NCI-H2227 (cell line): ENCODE results near the gene NPNT.

Experiments used
- DNase-seq: peaks from one replicate; lab custom pipeline; 2025; ENCODE audit not compliant: unreplicated experiment; lab: John Stamatoyannopoulos, UW

NPNT gene

DNA sequence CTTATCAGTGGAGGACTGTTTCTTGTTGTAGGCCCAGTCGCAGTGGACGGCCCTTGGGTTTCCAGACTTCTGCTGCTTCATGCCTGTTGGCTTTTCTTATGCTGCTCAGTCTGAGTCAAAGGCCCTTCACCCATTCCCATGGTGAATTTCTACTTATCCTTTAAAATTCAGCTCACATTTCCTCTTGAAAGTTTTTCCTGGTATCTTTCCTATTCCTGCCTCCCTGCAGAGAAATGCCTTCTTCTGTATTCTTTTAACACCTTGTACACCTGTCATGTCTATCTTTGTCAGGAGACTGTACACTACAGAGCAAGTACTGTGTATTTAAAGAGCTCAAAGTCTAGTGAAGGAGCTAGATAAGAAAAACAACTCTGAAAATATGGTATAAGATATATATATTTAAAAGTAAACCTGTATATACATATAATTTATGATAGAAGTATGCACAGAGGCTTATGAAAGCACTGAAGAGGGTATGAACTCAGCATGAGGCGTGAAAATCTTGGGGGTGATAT lies 22.0 kb downstream of the NPNT start:
- DNase-seq: no peak

GRCh38 chr4:105921301-105921700 lies 26.0 kb downstream of the NPNT start:
- no peak for DNase-seq

GRCh38 chr4:105923497-105924238 lies 28.4 kb downstream of the NPNT start:
- no peak for DNase-seq

DNA sequence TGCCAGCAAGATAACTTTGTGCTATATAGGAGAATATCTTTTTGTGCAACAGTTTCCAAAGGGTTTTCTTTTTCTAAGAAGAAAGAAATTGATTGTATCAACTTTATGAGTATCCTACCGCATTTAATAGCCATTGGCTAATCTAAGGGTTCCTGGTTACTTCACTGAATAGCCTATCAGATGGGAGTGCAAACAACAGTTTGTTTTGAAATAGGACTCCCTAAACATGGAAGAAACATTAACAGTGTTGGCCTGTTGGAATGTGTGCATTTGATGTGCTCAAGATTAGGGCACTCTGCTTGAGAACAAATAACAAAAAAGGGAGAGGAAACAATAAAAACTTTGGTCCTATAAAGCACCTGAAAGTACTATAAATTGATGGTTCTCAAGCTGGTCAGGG lies 29.1 kb downstream of the NPNT start:
- DNase-seq: no peak

GRCh38 chr4:105930698-105931097 lies 35.4 kb downstream of the NPNT start:
- DNase-seq: no peak

- no peak for DNase-seq
Measured at GRCh38 chr4:105933083-105933482, 37.8 kb downstream of the NPNT start.

GRCh38 chr4:105934386-105934785 lies 39.1 kb downstream of the NPNT start:
- no peak for DNase-seq

- no peak for DNase-seq
Measured at GRCh38 chr4:105936901-105937300, 41.6 kb downstream of the NPNT start.

- no peak for DNase-seq
Measured at GRCh38 chr4:105937759-105938158, 42.5 kb downstream of the NPNT start.

GRCh38 chr4:105943234-105943633 lies 48.0 kb downstream of the NPNT start:
- DNase-seq: no peak

GRCh38 chr4:105944540-105944939 lies 49.3 kb downstream of the NPNT start:
- DNase-seq: no peak

DNA sequence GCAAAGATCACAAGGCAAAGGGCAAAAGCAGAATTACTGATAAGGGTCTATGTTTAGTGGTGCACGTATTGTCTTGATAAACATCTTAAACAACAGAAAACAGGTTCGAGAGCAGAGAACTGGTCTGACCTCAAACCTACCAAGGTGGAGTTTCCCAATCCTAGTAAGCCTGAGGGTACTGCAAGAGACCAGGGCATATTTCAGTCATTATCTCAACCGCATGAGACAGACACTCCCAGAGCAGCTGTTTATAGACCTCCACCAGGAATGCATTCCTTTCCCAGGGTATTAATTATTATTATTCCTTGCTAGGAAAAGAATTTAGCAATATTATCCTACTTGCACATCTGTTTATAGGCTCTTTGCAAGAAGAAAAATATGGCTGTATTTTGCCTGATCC lies 51.5 kb downstream of the NPNT start:
- DNase-seq: no peak

DNA sequence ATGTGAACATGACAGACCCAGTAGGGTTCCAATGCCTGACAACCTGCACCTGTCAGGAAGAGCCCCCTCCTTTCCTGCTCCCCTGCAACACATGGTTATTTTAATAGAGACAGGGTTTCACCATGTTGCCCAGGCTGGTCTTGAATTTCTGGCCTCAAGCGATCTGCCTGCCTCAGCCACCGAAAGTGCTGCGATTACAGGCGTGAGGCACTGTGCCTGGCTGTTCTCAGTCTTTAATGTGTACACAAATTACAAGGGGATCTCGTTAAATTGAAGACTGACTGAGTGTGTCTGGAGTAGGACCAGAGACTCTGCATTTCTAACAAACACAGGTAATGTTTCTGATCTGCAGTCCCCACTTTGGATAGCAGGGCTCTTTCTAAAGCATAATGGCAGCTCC lies 55.4 kb downstream of the NPNT start:
- no peak for DNase-seq

DNA sequence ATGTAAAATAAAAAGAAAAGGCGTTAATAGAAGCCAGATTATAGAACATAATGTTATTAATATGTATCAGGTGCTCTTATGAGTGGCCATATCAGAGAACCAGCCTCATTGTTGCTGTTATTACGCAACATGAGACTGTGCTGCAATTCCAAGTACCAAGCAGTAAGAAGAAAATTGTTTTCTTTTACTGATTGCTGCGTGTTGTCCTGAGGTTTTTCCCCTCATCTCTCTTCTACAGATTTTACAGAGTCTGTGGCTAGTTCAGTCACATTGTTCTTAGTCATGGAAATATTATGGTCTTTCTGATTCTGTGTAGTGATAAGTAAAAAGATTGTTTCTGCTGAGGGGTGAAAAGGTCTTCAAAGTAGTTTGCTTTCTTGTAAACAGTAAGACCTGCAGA lies 55.9 kb downstream of the NPNT start:
- DNase-seq: no peak

DNA sequence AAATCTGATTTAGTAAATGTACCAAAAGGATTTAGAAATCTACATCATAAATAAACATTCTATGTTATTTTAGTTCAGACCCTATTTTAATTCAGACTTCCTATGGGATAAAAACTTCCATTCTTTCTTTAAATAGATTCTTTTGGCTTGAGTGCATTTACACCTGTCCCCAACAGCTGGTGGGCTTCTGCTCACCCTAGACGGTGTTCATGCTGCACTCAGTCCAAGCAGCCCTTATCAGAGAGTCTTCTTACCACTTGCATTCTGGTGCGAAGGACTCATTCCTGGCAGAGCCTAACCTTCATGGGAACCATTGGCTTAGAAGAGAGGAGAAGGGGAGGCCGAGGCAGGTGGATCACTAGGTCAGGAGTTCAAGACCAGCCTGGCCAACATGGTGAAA lies 57.3 kb downstream of the NPNT start:
- no peak for DNase-seq

DNA sequence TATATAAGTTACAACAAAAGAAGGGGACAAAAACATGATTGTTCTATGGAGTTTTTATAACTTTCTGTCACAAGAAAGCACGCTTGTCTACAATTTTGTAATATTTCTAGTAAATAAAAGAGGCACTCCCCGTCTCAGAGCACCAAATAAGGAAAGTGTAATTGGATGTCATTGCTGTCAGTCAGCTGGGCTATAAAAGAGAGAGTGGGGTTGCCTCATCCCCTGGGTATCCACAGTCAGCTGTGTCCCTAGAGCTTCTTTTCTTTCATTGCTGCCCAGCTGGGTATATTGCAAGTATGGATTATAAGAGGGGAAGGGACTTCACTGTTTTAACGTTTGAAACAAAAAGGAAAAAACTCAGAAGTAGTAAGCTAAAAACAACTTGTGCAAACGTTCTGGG lies 61.3 kb downstream of the NPNT start:
- DNase-seq: no peak

GRCh38 chr4:105957680-105958079 lies 62.4 kb downstream of the NPNT start:
- no peak for DNase-seq

- DNase-seq: no peak
Measured at GRCh38 chr4:105963461-105964400, 68.5 kb downstream of the NPNT start.

GRCh38 chr4:105965183-105965800 lies 70.0 kb downstream of the NPNT start:
- DNase-seq: no peak

- DNase-seq: no peak
Measured at GRCh38 chr4:105966051-105966450, 70.8 kb downstream of the NPNT start.

- DNase-seq: no peak
Measured at GRCh38 chr4:105967058-105967658, 71.9 kb downstream of the NPNT start.
